CD4-positive, alpha-beta T cell (primary cell): ENCODE data around the gene JAKMIP2. TPM values are rescaled to one million over a fixed set of nuclear protein-coding genes. Genes with fewer than 3 reads are reported as not detected.
A peak's percentile ranks its signal among the peaks of the same experiment; 100 is the strongest.

Experiments
- ATAC-seq: fragments of 200-7000 bp; cut with Tn5 transposase; one replicate; pipeline ENCODE4 v1.10.0; 2022; ENCODE audit warnings: mild to moderate bottlenecking; ENCODE audit not compliant: poor library complexity
- CTCF ChIA-PET: fragments of 350-600 bp; sonication (Branson Sonifier 250); formaldehyde crosslinking; loops from one replicate; lab custom pipeline; 2021; ENCODE audit warnings: antibody characterized with exemption, inconsistent platforms; lab: Charles Lee
- POLR2A ChIA-PET: fragments of 350-600 bp; sonication (Branson Sonifier 250); formaldehyde crosslinking; loops from one replicate; lab custom pipeline; 2021; ENCODE audit warnings: antibody characterized with exemption, inconsistent platforms; lab: Charles Lee
- DNase-seq, 14 experiments: peaks; one replicate each; pipeline ENCODE4 v3.0.0-alpha.2; 2013 to 2020; ENCODE audit warnings: mixed read lengths in 2 of 14
- H3K27ac ChIP-seq, 2 donors: one replicate each; pipeline versions ENCODE4 v1.5.1 to v1.7.0; 2013; ENCODE audit warnings: low read length in 2 of 2, low read depth in 1 of 2, mild to moderate bottlenecking in 1 of 2
- H3K27me3 ChIP-seq, 2 experiments: 1 replicate in 1 of 2; 2 replicates in 1 of 2; pipeline versions ENCODE4 v1.6.1 to v1.7.0; 2013; ENCODE audit warnings: low read length in 2 of 2, control low read depth in 1 of 2, mild to moderate bottlenecking in 1 of 2, moderate library complexity in 1 of 2; ENCODE audit not compliant: insufficient read depth in 2 of 2, control insufficient read depth in 1 of 2
- H3K36me3 ChIP-seq: one replicate; pipeline ENCODE4 v1.6.1; 2013; ENCODE audit warnings: low read length, control low read depth; ENCODE audit not compliant: insufficient read depth
- H3K4me1 ChIP-seq: one replicate; pipeline ENCODE4 v1.6.1; 2013; ENCODE audit warnings: low read length, control low read depth; ENCODE audit not compliant: insufficient read depth
- H3K4me3 ChIP-seq: one replicate; pipeline ENCODE4 v1.5.1; 2013; ENCODE audit warnings: mild to moderate bottlenecking, low read length, moderate library complexity
- H3K9me3 ChIP-seq, 2 experiments: 1 replicate in 1 of 2; 2 replicates in 1 of 2; pipeline versions ENCODE4 v1.6.1 to v1.7.0; 2013; ENCODE audit warnings: low read length in 2 of 2, mild to moderate bottlenecking in 2 of 2, control low read depth in 1 of 2, moderate library complexity in 1 of 2; ENCODE audit not compliant: control insufficient read depth in 1 of 2, insufficient read depth in 1 of 2
- H3K27ac Mint-ChIP-seq: one replicate; pipeline ENCODE4 v1.8.0; 2020; ENCODE audit warnings: mixed read lengths
- H3K27me3 Mint-ChIP-seq: one replicate; pipeline ENCODE4 v1.8.0; 2021; ENCODE audit warnings: mixed read lengths
- H3K36me3 Mint-ChIP-seq: one replicate; pipeline ENCODE4 v1.8.0; 2021; ENCODE audit warnings: low read depth, mixed read lengths
- H3K4me1 Mint-ChIP-seq: one replicate; pipeline ENCODE4 v1.8.0; 2021; ENCODE audit warnings: low read depth, mixed read lengths
- H3K4me3 Mint-ChIP-seq: one replicate; pipeline ENCODE4 v1.8.0; 2020; ENCODE audit warnings: mild to moderate bottlenecking, mixed read lengths
- H3K9me3 Mint-ChIP-seq: one replicate; pipeline ENCODE4 v1.8.0; 2020; ENCODE audit warnings: mixed read lengths
- intact Hi-C, 2 experiments: fragments of 100-400 bp; cut with DNase I in 1 of 2; cut with micrococcal nuclease in 1 of 2; formaldehyde crosslinking; loops; one replicate each; pipeline versions ENCODE4 v1.15.1 to v1.9.0; 2023 to 2025; cut with DNase I, micrococcal nuclease
- total RNA-seq, 174 experiments: library from RNA in 2 of 174; stranded (reverse) in 2 of 174; gene quantifications; one replicate each; pipeline ENCODE4 v1.2.3 and lab custom pipeline; 2021 to 2026
- TF ChIP-seq, protein P1 (sequence below): fragments of 200-600 bp; IDR thresholded peaks from one replicate; pipeline ENCODE4 v1.8.0; 2022; ENCODE audit warnings: antibody characterized with exemption, mild to moderate bottlenecking

Gene JAKMIP2
- total RNA-seq, 2 experiments from 2014 or later, result 0.74 to 1.3 TPM

DNA sequence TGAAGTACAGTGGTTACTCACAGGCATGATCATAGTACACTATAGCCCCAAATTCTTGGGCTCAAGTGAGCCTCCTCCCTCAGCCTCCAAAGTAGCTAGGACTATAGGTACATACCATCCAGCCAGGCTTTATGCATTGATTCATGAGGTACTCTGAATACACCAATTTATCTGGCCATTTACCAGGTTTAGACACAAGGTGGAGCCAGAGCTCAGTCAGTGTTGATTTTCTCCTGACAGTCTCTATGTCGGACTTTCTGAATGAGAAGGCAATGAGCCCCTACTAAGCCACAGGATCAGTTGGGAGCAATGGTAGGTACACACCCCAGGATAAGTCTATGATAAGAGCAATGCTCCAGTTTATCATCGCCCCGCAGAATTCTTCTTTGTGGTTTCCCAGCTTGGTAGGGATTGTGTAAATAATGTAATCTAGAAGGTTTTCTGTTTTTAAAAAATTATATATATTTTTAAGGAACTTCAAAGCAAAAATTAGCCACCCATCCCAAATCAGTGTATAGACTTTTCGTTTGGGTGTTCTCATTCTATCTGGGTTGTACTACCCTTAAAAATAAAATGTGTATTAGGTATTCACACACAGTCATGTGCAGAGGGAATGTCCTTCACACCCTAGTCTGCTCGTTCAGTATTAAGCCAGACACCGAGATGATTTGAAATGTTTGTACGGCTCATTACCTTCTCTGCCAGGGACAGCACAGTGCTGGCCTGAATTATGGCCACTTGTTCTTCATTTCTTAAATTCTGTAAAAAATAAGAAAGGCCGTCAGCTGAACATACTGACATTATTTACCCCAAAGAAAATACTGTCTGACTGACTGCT is 154.3 kb downstream of the JAKMIP2 start:
- Mint-ChIP-seq H3K4me3 (no peak overlapping the region), H3K36me3 (peaks cover 14% of the 10 kb centered on the region), H3K27me3 (no peaks in the 10 kb centered on the region), H3K4me1 (no peaks in the 10 kb centered on the region), H3K27ac (no peak overlapping the region), H3K9me3 (no peaks in the 10 kb centered on the region)
- H3K36me3 ChIP-seq, result no peaks in the 10 kb centered on the region
- no peak overlapping the region for H3K4me3 ChIP-seq
- ATAC-seq (peak; percentile 60), DNase-seq (peak in 13 of 14 experiments; percentile 14 to 71 (median 33))
- H3K27me3 ChIP-seq, result no peaks in the 10 kb centered on the region
- intact Hi-C loops, result loop anchor here in 1 of 2 experiments (1.0 kb wide), 1 partner anchor 194 kb away; no protein-coding TSS in a partner anchor
- POLR2A ChIA-PET, result interaction anchor here (1.0 to 2.3 kb wide), 2 partner anchors 190 to 194 kb away, joined by 4 to 8 read pairs; no protein-coding TSS in a partner anchor
- CTCF ChIA-PET, result interaction anchor here (0.7 to 4.0 kb wide), 6 partner anchors 25 to 1103 kb away, joined by 3 to 34 read pairs (median 4); no protein-coding TSS in a partner anchor
- no peak overlapping the region for H3K27ac ChIP-seq
- no peaks in the 10 kb centered on the region for H3K4me1 ChIP-seq
- TF ChIP-seq, protein P1, sequence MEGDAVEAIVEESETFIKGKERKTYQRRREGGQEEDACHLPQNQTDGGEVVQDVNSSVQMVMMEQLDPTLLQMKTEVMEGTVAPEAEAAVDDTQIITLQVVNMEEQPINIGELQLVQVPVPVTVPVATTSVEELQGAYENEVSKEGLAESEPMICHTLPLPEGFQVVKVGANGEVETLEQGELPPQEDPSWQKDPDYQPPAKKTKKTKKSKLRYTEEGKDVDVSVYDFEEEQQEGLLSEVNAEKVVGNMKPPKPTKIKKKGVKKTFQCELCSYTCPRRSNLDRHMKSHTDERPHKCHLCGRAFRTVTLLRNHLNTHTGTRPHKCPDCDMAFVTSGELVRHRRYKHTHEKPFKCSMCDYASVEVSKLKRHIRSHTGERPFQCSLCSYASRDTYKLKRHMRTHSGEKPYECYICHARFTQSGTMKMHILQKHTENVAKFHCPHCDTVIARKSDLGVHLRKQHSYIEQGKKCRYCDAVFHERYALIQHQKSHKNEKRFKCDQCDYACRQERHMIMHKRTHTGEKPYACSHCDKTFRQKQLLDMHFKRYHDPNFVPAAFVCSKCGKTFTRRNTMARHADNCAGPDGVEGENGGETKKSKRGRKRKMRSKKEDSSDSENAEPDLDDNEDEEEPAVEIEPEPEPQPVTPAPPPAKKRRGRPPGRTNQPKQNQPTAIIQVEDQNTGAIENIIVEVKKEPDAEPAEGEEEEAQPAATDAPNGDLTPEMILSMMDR, result peak; percentile 64
- no peaks in the 10 kb centered on the region for H3K9me3 ChIP-seq

DNA sequence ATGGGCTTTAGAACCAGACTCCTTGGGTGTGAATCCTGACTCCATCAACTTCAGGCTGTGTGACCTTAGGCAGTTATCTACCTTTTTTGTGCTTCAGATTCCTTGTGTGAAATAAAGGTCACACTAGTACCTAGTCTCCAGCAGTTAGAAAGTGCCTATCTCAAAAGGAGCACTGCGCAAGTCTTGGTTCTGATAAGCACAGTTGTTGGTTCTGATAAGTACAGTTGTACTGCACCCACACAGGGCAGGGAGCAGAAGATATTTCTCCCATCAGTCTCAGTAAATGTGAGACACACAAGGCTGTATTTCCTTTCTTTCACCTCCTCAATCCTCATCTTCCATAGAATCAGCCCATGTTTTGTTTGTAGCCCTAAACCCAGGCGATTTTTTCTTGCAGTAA is 156.1 kb downstream of the JAKMIP2 start:
- no peak overlapping the region for H3K4me3 Mint-ChIP-seq

DNA sequence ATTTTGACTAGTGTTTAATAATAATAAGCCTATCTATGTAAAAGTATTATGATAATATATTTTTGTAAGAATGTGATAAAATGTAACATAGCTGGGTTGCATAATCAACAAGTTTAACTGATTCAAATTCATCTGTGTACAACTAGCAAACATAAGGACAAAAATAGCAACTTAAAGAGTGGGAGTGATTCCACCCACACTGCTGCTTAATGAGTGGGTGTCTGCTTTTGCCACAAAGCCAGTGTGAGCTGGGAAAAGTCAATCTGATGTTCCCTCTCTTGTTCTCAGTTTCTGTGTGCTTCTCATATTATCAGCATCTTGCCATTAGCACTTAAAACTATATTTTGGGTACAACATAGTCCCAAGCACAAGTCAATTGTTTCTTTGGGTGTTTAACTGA is 161.5 kb downstream of the JAKMIP2 start:
- no peaks in the 10 kb centered on the region for H3K4me1 ChIP-seq
- POLR2A ChIA-PET, result no interaction called here
- H3K36me3 Mint-ChIP-seq, result peaks cover 4% of the 10 kb centered on the region
- H3K27ac ChIP-seq, result no peak overlapping the region
- DNase-seq (no peak), ATAC-seq (no peak)
- H3K27me3 Mint-ChIP-seq, result no peaks in the 10 kb centered on the region
- CTCF ChIA-PET, result interaction anchor here (1.1 kb wide), 1 partner anchor 202 kb away, joined by 3 read pairs; no protein-coding TSS in a partner anchor
- TF ChIP-seq, protein P1, result no peak
- H3K4me3 Mint-ChIP-seq, result no peak overlapping the region
- intact Hi-C loops, result no loop called here
- H3K4me3 ChIP-seq, result no peak overlapping the region
- H3K36me3 ChIP-seq, result no peaks in the 10 kb centered on the region
- H3K27ac Mint-ChIP-seq, result no peak overlapping the region
- H3K9me3 ChIP-seq, result peaks cover 0 to 3% of the 10 kb centered on the region in 2 experiments
- no peaks in the 10 kb centered on the region for H3K27me3 ChIP-seq
- no peaks in the 10 kb centered on the region for H3K9me3 Mint-ChIP-seq
- H3K4me1 Mint-ChIP-seq, result no peaks in the 10 kb centered on the region

More for the DNA sequence above, 156.1 kb downstream of the JAKMIP2 start:
- peaks cover 0 to 3% of the 10 kb centered on the region in 2 experiments for H3K9me3 ChIP-seq
- H3K9me3 Mint-ChIP-seq, result no peaks in the 10 kb centered on the region
- no peak overlapping the region for H3K27ac ChIP-seq
- ChIA-PET POLR2A (no interaction called here), CTCF (no interaction called here)
- H3K27me3 ChIP-seq, result no peaks in the 10 kb centered on the region
- no peak overlapping the region for H3K4me3 ChIP-seq
- no peaks in the 10 kb centered on the region for H3K4me1 Mint-ChIP-seq
- no peaks in the 10 kb centered on the region for H3K36me3 ChIP-seq
- no peak for DNase-seq
- TF ChIP-seq, protein P1, result no peak
- intact Hi-C loops, result no loop called here
- ATAC-seq, result no peak
- H3K36me3 Mint-ChIP-seq, result peaks cover 14% of the 10 kb centered on the region
- no peak overlapping the region for H3K27ac Mint-ChIP-seq
- H3K4me1 ChIP-seq, result no peaks in the 10 kb centered on the region
- H3K27me3 Mint-ChIP-seq, result no peaks in the 10 kb centered on the region
